SJCRH30 (cell line): Measurements from ENCODE around the gene FHIT. TPM values are rescaled to one million over a fixed set of nuclear protein-coding genes. Genes with fewer than 3 reads are reported as not detected.

Experiments
- DNase-seq, 2 experiments: peaks; one replicate each; pipeline ENCODE4 v3.0.0-alpha.2; 2015 to 2020
- H3K27ac ChIP-seq: fragments of 250-450 bp; sonication (Bioruptor Pico); 2 replicates; pipeline ENCODE4 v1.5.1; 2020; ENCODE audit warnings: mild to moderate bottlenecking, moderate library complexity
- H3K27me3 ChIP-seq: fragments of 250-450 bp; sonication (Bioruptor Pico); 2 replicates; pipeline ENCODE4 v1.5.1; 2020; ENCODE audit warnings: mild to moderate bottlenecking, moderate library complexity
- H3K36me3 ChIP-seq: fragments of 250-450 bp; sonication (Bioruptor Pico); 2 replicates; pipeline ENCODE4 v1.5.1; 2020; ENCODE audit warnings: mild to moderate bottlenecking, moderate library complexity
- H3K4me1 ChIP-seq: fragments of 250-450 bp; sonication (Bioruptor Pico); 2 replicates; pipeline ENCODE4 v1.5.1; 2020; ENCODE audit warnings: mild to moderate bottlenecking, moderate library complexity
- H3K4me3 ChIP-seq: fragments of 250-450 bp; sonication (Bioruptor Pico); 2 replicates; pipeline ENCODE4 v1.5.1; 2020; ENCODE audit warnings: mild to moderate bottlenecking, moderate library complexity
- H3K9me3 ChIP-seq: fragments of 250-450 bp; sonication (Bioruptor Pico); replicated peaks from 2 replicates; pipeline ENCODE4 v1.5.1; 2020; ENCODE audit warnings: mild to moderate bottlenecking, moderate library complexity
- total RNA-seq: library from RNA; depleted of rRNA; stranded (reverse); fragments of >200 nt; shearing (Covaris generic); gene quantifications from 2 replicates; pipeline ENCODE4 v1.2.3, GENCODE V29; 2014

The FHIT gene
- total RNA-seq, 1 experiment from 2014 or later = 2.2 TPM

- DNase-seq = no peak
- no peak overlapping the region for H3K27ac ChIP-seq
- no peaks in the 10 kb centered on the region for H3K36me3 ChIP-seq
- H3K4me1 ChIP-seq = peaks cover 4% of the 10 kb centered on the region
- no peak overlapping the region for H3K4me3 ChIP-seq
- H3K27me3 ChIP-seq = no peaks in the 10 kb centered on the region
- no peaks in the 10 kb centered on the region for H3K9me3 ChIP-seq
Measured at GRCh38 chr3:59824876-59825275, 1426.4 kb downstream of the FHIT start.

GRCh38 chr3:59821274-59821673 is 1430.0 kb downstream of the FHIT start:
- Histone ChIP-seq H3K4me1 (peaks cover 8% of the 10 kb centered on the region), H3K36me3 (no peaks in the 10 kb centered on the region), H3K4me3 (no peak overlapping the region), H3K9me3 (no peaks in the 10 kb centered on the region), H3K27me3 (no peaks in the 10 kb centered on the region), H3K27ac (no peak overlapping the region)
- DNase-seq = peak; percentile 45 to 75

GRCh38 chr3:59820352-59820934 is 1430.8 kb downstream of the FHIT start:
- Histone ChIP-seq H3K4me1 (peaks cover 8% of the 10 kb centered on the region), H3K36me3 (no peaks in the 10 kb centered on the region), H3K9me3 (no peaks in the 10 kb centered on the region), H3K27ac (no peak overlapping the region), H3K27me3 (no peaks in the 10 kb centered on the region), H3K4me3 (no peak overlapping the region)
- no peak for DNase-seq

GRCh38 chr3:59818919-59819300 is 1432.3 kb downstream of the FHIT start:
- Histone ChIP-seq H3K4me1 (peaks cover 8% of the 10 kb centered on the region), H3K27ac (no peak overlapping the region), H3K9me3 (no peaks in the 10 kb centered on the region), H3K36me3 (no peaks in the 10 kb centered on the region), H3K27me3 (no peaks in the 10 kb centered on the region), H3K4me3 (no peak overlapping the region)
- DNase-seq = no peak

- Histone ChIP-seq H3K9me3 (no peaks in the 10 kb centered on the region), H3K4me1 (peaks cover 8% of the 10 kb centered on the region), H3K27ac (no peak overlapping the region), H3K27me3 (no peaks in the 10 kb centered on the region), H3K36me3 (no peaks in the 10 kb centered on the region), H3K4me3 (peak overlapping the region; percentile 37)
- DNase-seq = peak; percentile 35 to 57
Measured at GRCh38 chr3:59818033-59818918, 1433.0 kb downstream of the FHIT start.

GRCh38 chr3:59817511-59817910 is 1433.7 kb downstream of the FHIT start:
- Histone ChIP-seq H3K36me3 (no peaks in the 10 kb centered on the region), H3K9me3 (no peaks in the 10 kb centered on the region), H3K27me3 (no peaks in the 10 kb centered on the region), H3K27ac (no peak overlapping the region), H3K4me1 (peaks cover 8% of the 10 kb centered on the region), H3K4me3 (no peak overlapping the region; the same call in 1 of the 2 replicates)
- no peak for DNase-seq

GRCh38 chr3:59816312-59816711 is 1434.9 kb downstream of the FHIT start:
- Histone ChIP-seq H3K27me3 (no peaks in the 10 kb centered on the region), H3K4me1 (peaks cover 8% of the 10 kb centered on the region), H3K27ac (no peak overlapping the region), H3K9me3 (no peaks in the 10 kb centered on the region), H3K36me3 (no peaks in the 10 kb centered on the region), H3K4me3 (no peak overlapping the region)
- DNase-seq = no peak

- H3K27me3 ChIP-seq = no peaks in the 10 kb centered on the region
- no peak overlapping the region for H3K4me3 ChIP-seq
- peaks cover 1% of the 10 kb centered on the region; the same call in 1 of the 2 replicates for H3K4me1 ChIP-seq
- H3K9me3 ChIP-seq = no peaks in the 10 kb centered on the region
- no peak overlapping the region for H3K27ac ChIP-seq
- H3K36me3 ChIP-seq = no peaks in the 10 kb centered on the region
- no peak for DNase-seq
Measured at GRCh38 chr3:59813148-59813538, 1438.1 kb downstream of the FHIT start.

- Histone ChIP-seq H3K4me1 (no peaks in the 10 kb centered on the region), H3K27me3 (no peaks in the 10 kb centered on the region), H3K27ac (no peak overlapping the region), H3K4me3 (no peak overlapping the region), H3K9me3 (no peaks in the 10 kb centered on the region), H3K36me3 (no peaks in the 10 kb centered on the region)
- DNase-seq = no peak
Measured at GRCh38 chr3:59812237-59813147, 1438.8 kb downstream of the FHIT start.

- Histone ChIP-seq H3K9me3 (no peaks in the 10 kb centered on the region), H3K4me1 (no peaks in the 10 kb centered on the region), H3K27me3 (no peaks in the 10 kb centered on the region), H3K4me3 (no peak overlapping the region), H3K27ac (no peak overlapping the region), H3K36me3 (no peaks in the 10 kb centered on the region)
- no peak for DNase-seq
Measured at GRCh38 chr3:59811160-59811559, 1440.1 kb downstream of the FHIT start.

- H3K27ac ChIP-seq = no peak overlapping the region
- H3K9me3 ChIP-seq = no peaks in the 10 kb centered on the region
- no peak for DNase-seq
- H3K27me3 ChIP-seq = no peaks in the 10 kb centered on the region
- no peak overlapping the region for H3K4me3 ChIP-seq
- H3K36me3 ChIP-seq = no peaks in the 10 kb centered on the region
- no peaks in the 10 kb centered on the region for H3K4me1 ChIP-seq
Measured at GRCh38 chr3:59810606-59811005, 1440.6 kb downstream of the FHIT start.

GRCh38 chr3:59809710-59810444 is 1441.4 kb downstream of the FHIT start:
- Histone ChIP-seq H3K4me3 (no peak overlapping the region), H3K27me3 (no peaks in the 10 kb centered on the region), H3K27ac (no peak overlapping the region), H3K9me3 (no peaks in the 10 kb centered on the region), H3K4me1 (no peaks in the 10 kb centered on the region), H3K36me3 (no peaks in the 10 kb centered on the region)
- no peak for DNase-seq

GRCh38 chr3:59809016-59809415 is 1442.2 kb downstream of the FHIT start:
- Histone ChIP-seq H3K27me3 (no peaks in the 10 kb centered on the region), H3K27ac (no peak overlapping the region), H3K36me3 (no peaks in the 10 kb centered on the region), H3K4me3 (no peak overlapping the region), H3K4me1 (no peaks in the 10 kb centered on the region), H3K9me3 (no peaks in the 10 kb centered on the region)
- DNase-seq = no peak

GRCh38 chr3:59808446-59808845 is 1442.8 kb downstream of the FHIT start:
- Histone ChIP-seq H3K9me3 (no peaks in the 10 kb centered on the region), H3K4me1 (no peaks in the 10 kb centered on the region), H3K27me3 (no peaks in the 10 kb centered on the region), H3K36me3 (no peaks in the 10 kb centered on the region), H3K4me3 (no peak overlapping the region), H3K27ac (no peak overlapping the region)
- no peak for DNase-seq
